Right renal cortex interstitium (tissue), 3 donors: Measurements from ENCODE around the gene HOXA6. TPM values are rescaled to one million over a fixed set of nuclear protein-coding genes. Genes with fewer than 3 reads are reported as not detected.
A peak's percentile ranks its signal among the peaks of the same experiment; 100 is the strongest.

Experiments used
- DNase-seq, 3 donors: peaks; one replicate each; pipeline ENCODE4 v3.0.0-alpha.2; 2013; ENCODE audit warnings: low read depth in 3 of 3, low spot score in 2 of 3
- polyA plus RNA-seq, 3 donors: library from polyadenylated mRNA; unstranded; fragments of 120-200 nt; gene quantifications; one replicate each; pipeline ENCODE4 v1.2.1, GENCODE V29; 2013; ENCODE audit not compliant: insufficient read length in 3 of 3

The HOXA6 gene
- polyA plus RNA-seq, 3 donors: 18.7 to 24.4 (median 22.0) TPM

GRCh38 chr7:27101957-27102580, 45.5 kb downstream of the HOXA6 start:
- DNase-seq: peak in 1 of 3 donors; percentile 32

GRCh38 chr7:27101171-27101956, 46.2 kb downstream of the HOXA6 start:
- peak; percentile 70 to 80 (median 72) for DNase-seq

GRCh38 chr7:27100694-27101170, 46.8 kb downstream of the HOXA6 start:
- peak in 2 of 3 donors; percentile 19 to 48 for DNase-seq

- DNase-seq: peak in 1 of 3 donors; percentile 29
Measured at GRCh38 chr7:27099453-27100370, 47.9 kb downstream of the HOXA6 start.

GRCh38 chr7:27098578-27099451, 48.8 kb downstream of the HOXA6 start:
- DNase-seq: peak; percentile 78 to 89 (median 83)

- no peak for DNase-seq
Measured at GRCh38 chr7:27097686-27098577, 49.6 kb downstream of the HOXA6 start.

- peak; percentile 23 to 46 (median 37) for DNase-seq
Measured at GRCh38 chr7:27096768-27097514, 50.6 kb downstream of the HOXA6 start.

- peak; percentile 70 to 86 (median 85) for DNase-seq
Measured at GRCh38 chr7:27095897-27096767, 51.4 kb downstream of the HOXA6 start, which contains the start of gene HOXA1. TSS of gene HOXA1 (minus strand) at chr7:27096000. CDS start at chr7:27095912, 88 bp downstream.

Other genes with a start within 250 kb of the HOXA6 start
- 1 to 10 TPM; 2.3 to 2.5 (median 2.4) TPM for gene HOXA1, start 51.8 kb downstream of the HOXA6 start, polyA plus RNA-seq
- gene HOXA2, start 45.1 kb downstream of the HOXA6 start, polyA plus RNA-seq: 1 to 10 TPM; 6.7 to 8.5 (median 7.1) TPM
- gene HOXA4, start 17.0 kb downstream of the HOXA6 start, polyA plus RNA-seq: 10 to 100 TPM; 15.7 to 22.5 (median 17.3) TPM
- gene HOXA5, start 4.1 kb downstream of the HOXA6 start, polyA plus RNA-seq: 10 to 100 TPM; 59.7 to 73.7 (median 63.8) TPM
- gene HOXA3, start 4.8 kb upstream of the HOXA6 start, polyA plus RNA-seq: 10 to 100 TPM; 23.7 to 32.8 (median 29.3) TPM
- 10 to 100 TPM; 24.8 to 27.6 (median 26.1) TPM for gene HOXA7, start 8.9 kb upstream of the HOXA6 start, polyA plus RNA-seq
- 100 to 1,000 TPM in 1 of 3 donors, 10 to 100 TPM in 2; 85.6 to 118 (median 95.9) TPM for gene HOXA9, start 17.8 kb upstream of the HOXA6 start, polyA plus RNA-seq
- 100 to 1,000 TPM; 130 to 142 (median 140) TPM for gene HOXA10, start 26.5 kb upstream of the HOXA6 start, polyA plus RNA-seq
- gene HOXA11, start 37.5 kb upstream of the HOXA6 start, polyA plus RNA-seq: 10 to 100 TPM; 33.0 to 35.3 (median 34.6) TPM
- gene HOXA13, start 52.3 kb upstream of the HOXA6 start, polyA plus RNA-seq: under 1 TPM in 2 of 3 donors, not detected in 1; 0.06 TPM
- gene EVX1, start 95.0 kb upstream of the HOXA6 start, polyA plus RNA-seq: under 1 TPM; 0.04 to 0.11 (median 0.06) TPM